HAP-1 (cell line): ENCODE data around the gene ABCA9.

ENCODE experiments used
- DNase-seq, 2 experiments: peaks; one replicate each; pipeline ENCODE4 v3.0.0-alpha.2; 2016 to 2020; ENCODE audit warnings: low spot score in 2 of 2
- H3K27me3 ChIP-seq: fragments of 250-450 bp; sonication (Bioruptor Pico); 2 replicates; pipeline ENCODE4 v1.5.1; 2020; ENCODE audit warnings: low read depth, mild to moderate bottlenecking, moderate library complexity
- H3K36me3 ChIP-seq: fragments of 250-450 bp; sonication (Bioruptor Pico); replicated peaks from 2 replicates; pipeline ENCODE4 v1.5.1; 2020; ENCODE audit warnings: mild to moderate bottlenecking
- H3K4me1 ChIP-seq: fragments of 250-450 bp; sonication (Bioruptor Pico); 2 replicates; pipeline ENCODE4 v1.5.1; 2020; ENCODE audit warnings: mild to moderate bottlenecking
- H3K4me3 ChIP-seq: fragments of 250-450 bp; sonication (Bioruptor Pico); 2 replicates; pipeline ENCODE4 v1.5.1; 2020; ENCODE audit warnings: mild to moderate bottlenecking, moderate library complexity
- H3K9me3 ChIP-seq: fragments of 250-450 bp; sonication (Bioruptor Pico); 2 replicates; pipeline ENCODE4 v1.5.1; 2020; ENCODE audit warnings: mild to moderate bottlenecking, moderate library complexity
- in situ Hi-C: fragments of 300-500 bp; cut with MboI; formaldehyde crosslinking; loops from 3 replicates; pipeline ENCODE4 v1.14.3; 2020; ENCODE audit warnings: low sequenced_read_pairs, inconsistent platforms, mixed read lengths

ABCA9 gene, protein sequence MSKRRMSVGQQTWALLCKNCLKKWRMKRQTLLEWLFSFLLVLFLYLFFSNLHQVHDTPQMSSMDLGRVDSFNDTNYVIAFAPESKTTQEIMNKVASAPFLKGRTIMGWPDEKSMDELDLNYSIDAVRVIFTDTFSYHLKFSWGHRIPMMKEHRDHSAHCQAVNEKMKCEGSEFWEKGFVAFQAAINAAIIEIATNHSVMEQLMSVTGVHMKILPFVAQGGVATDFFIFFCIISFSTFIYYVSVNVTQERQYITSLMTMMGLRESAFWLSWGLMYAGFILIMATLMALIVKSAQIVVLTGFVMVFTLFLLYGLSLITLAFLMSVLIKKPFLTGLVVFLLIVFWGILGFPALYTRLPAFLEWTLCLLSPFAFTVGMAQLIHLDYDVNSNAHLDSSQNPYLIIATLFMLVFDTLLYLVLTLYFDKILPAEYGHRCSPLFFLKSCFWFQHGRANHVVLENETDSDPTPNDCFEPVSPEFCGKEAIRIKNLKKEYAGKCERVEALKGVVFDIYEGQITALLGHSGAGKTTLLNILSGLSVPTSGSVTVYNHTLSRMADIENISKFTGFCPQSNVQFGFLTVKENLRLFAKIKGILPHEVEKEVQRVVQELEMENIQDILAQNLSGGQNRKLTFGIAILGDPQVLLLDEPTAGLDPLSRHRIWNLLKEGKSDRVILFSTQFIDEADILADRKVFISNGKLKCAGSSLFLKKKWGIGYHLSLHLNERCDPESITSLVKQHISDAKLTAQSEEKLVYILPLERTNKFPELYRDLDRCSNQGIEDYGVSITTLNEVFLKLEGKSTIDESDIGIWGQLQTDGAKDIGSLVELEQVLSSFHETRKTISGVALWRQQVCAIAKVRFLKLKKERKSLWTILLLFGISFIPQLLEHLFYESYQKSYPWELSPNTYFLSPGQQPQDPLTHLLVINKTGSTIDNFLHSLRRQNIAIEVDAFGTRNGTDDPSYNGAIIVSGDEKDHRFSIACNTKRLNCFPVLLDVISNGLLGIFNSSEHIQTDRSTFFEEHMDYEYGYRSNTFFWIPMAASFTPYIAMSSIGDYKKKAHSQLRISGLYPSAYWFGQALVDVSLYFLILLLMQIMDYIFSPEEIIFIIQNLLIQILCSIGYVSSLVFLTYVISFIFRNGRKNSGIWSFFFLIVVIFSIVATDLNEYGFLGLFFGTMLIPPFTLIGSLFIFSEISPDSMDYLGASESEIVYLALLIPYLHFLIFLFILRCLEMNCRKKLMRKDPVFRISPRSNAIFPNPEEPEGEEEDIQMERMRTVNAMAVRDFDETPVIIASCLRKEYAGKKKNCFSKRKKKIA (N-terminal part only)

DNA sequence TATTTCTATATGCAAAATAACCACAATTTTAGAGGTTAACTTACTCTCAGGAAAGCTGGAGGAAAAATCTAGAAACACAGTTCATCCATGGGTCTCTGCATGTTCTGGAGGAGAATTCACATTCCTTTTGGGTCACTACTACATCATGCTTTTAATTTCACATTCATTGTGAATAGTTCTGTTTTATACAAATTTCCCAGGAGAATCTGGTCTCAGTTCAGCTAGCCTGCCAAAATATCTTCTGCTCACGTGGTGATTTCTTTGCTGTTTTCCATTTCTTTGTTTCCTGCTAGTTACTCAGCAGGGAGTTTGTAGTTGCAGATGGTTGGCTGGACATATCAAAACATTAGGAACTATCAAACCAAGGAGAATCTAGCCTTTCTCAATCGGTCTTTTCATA, at the start of gene ABCA9:
TSS of gene ABCA9 (minus strand) at position 106 of the 400 bp plus-strand sequence. CDS start 9,801 bp downstream, outside the sequence.
- H3K9me3 ChIP-seq = no peaks in the 10 kb centered on the region
- H3K4me1 ChIP-seq = no peaks in the 10 kb centered on the region
- in situ Hi-C loops = no loop called here
- H3K27me3 ChIP-seq = no peaks in the 10 kb centered on the region
- H3K4me3 ChIP-seq = no peak within 1 kb of the TSS
- H3K36me3 ChIP-seq = no peaks in the 10 kb centered on the region
- DNase-seq = no peak

GRCh38 chr17:69105907-69106730, 45.4 kb upstream of the ABCA9 start:
- H3K27me3 ChIP-seq = no peaks in the 10 kb centered on the region
- H3K4me1 ChIP-seq = no peaks in the 10 kb centered on the region
- DNase-seq = no peak
- in situ Hi-C loops = no loop called here
- no peaks in the 10 kb centered on the region for H3K9me3 ChIP-seq
- no peaks in the 10 kb centered on the region for H3K36me3 ChIP-seq
- no peak overlapping the region for H3K4me3 ChIP-seq

DNA sequence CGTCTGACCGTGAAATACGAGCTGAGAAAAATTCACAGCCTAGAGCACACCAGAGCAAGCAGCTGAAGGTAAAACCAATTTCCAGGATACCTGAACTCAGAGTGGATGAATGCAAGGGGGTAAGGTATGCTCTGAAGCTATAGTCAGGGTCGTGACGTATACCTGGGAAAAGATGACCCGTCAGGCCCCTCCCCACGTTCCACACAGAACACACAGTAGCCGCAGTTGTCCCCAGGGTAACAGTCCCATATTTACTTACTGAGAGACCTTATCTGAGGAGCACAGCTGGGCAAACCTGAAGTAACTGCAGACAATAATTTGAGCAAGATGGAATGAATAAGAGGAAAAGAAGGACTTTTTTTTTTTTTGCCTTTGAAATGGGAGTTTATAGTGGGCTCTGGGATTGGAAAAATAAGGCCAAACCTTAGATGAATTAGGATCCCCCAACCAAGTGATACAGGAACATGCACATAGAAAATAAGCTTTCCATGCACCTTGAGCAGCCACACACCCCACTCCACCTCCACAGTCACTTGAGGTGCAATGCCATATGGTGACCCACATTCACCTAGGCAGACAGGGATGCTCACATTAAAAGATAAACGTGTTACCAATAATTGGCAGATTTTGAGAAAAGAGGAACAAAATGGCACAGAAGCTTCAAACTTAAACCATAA, 43.0 kb upstream of the ABCA9 start:
- DNase-seq = no peak
- in situ Hi-C loops = no loop called here
- H3K9me3 ChIP-seq = no peaks in the 10 kb centered on the region
- H3K4me3 ChIP-seq = no peak overlapping the region
- H3K4me1 ChIP-seq = no peaks in the 10 kb centered on the region
- no peaks in the 10 kb centered on the region for H3K27me3 ChIP-seq
- no peaks in the 10 kb centered on the region for H3K36me3 ChIP-seq

GRCh38 chr17:69098625-69099024, 37.9 kb upstream of the ABCA9 start:
- in situ Hi-C loops = no loop called here
- H3K27me3 ChIP-seq = no peaks in the 10 kb centered on the region
- no peaks in the 10 kb centered on the region for H3K4me1 ChIP-seq
- no peaks in the 10 kb centered on the region for H3K9me3 ChIP-seq
- no peak overlapping the region for H3K4me3 ChIP-seq
- no peaks in the 10 kb centered on the region for H3K36me3 ChIP-seq
- no peak for DNase-seq

GRCh38 chr17:69096541-69096940, 35.8 kb upstream of the ABCA9 start:
- no peaks in the 10 kb centered on the region for H3K9me3 ChIP-seq
- no peaks in the 10 kb centered on the region for H3K36me3 ChIP-seq
- no peak overlapping the region for H3K4me3 ChIP-seq
- H3K27me3 ChIP-seq = no peaks in the 10 kb centered on the region
- in situ Hi-C loops = no loop called here
- no peak for DNase-seq
- no peaks in the 10 kb centered on the region for H3K4me1 ChIP-seq

DNA sequence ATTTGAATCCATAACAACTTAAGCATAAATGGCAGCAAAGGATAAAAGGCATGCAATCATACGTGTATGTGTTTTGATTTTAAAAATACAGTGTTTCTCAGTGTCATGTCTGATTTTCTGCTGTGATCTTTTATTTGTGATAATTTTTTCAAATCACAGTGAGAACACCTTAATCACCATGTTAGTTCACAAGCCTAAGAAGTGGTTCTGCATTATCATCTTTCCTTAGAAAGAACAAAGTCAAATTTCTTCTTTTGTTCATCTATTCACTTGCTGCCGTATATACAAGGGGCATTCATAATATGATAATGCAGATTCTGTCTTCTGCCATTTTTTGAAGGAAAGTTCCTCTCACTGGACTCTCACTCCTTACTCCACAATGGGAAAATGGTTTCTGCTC, 33.3 kb upstream of the ABCA9 start:
- in situ Hi-C loops = no loop called here
- Histone ChIP-seq H3K4me3 (no peak overlapping the region), H3K4me1 (no peaks in the 10 kb centered on the region), H3K9me3 (no peaks in the 10 kb centered on the region), H3K36me3 (no peaks in the 10 kb centered on the region), H3K27me3 (no peaks in the 10 kb centered on the region)
- DNase-seq = no peak

DNA sequence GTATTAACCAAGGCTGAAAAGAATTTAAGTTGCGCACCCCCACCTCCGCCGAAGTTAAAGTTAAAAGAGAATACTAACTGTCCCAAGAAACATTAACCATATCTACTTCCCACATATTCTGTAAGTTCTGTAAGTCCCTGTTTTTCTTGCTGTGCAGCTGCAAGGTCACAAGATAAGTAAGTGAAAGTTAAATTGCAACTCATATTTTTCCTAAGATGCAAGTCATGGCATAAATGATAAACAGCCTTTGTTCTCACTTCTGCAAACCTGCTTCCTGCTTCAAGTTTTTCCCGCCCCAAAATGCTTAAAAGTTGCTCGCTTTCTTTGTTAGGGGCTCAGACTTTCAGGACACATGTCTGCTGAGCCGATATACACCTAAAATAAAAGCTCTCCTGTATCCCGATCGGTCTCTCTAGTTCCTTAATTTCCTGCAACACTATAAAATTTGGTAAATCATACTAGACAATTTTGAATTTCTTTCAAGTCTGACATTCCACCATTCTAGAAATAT, 32.6 kb upstream of the ABCA9 start:
- Histone ChIP-seq H3K4me3 (no peak overlapping the region), H3K9me3 (no peaks in the 10 kb centered on the region), H3K27me3 (no peaks in the 10 kb centered on the region), H3K4me1 (no peaks in the 10 kb centered on the region), H3K36me3 (no peaks in the 10 kb centered on the region)
- in situ Hi-C loops = no loop called here
- no peak for DNase-seq

DNA sequence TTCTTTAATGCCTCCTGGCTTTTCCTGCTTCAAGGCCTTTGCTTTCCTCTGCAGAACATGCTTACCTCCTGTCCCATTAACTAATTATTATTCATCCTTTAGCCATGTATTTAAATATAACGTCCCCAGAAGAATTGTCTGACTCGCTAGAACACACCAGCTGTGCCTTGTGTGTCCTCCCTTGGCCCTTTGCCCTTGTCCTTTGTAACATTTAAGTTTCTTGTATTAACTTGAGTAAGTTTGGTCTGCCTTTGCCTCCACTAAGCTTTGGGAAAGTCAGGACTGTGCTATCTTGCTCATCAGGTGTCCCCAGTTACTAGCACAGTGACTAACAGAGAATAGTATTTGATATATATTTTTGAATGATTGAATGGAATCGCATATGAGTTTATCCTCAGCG, 29.6 kb upstream of the ABCA9 start:
- no peak overlapping the region for H3K4me3 ChIP-seq
- DNase-seq = no peak
- in situ Hi-C loops = no loop called here

DNA sequence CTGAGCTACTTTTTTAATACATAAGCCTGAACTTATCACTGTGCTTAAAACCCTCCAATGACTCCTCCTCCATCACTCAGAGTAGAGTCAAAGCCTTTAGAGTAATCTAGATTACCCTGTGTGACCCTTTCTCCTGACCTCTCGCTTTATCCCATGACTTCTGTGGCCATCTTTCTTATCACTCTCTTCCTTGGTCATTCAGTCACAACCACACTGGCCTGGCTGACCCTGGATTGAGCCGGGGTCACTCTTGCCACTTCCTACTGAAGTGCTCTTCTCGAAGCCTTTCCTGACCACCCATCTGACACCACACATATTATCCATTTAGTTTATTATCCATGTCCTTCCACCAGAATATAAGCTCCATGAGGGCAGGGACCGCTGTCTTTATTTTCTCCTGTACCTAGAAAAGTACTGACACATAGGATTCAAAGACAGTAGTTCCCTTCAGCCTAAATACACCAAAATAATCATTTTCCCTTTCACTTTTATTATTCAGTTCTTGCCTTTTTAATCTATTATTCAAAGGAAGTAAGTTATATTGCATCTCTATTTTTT, 28.0 kb upstream of the ABCA9 start:
- Histone ChIP-seq H3K36me3 (no peaks in the 10 kb centered on the region), H3K27me3 (no peaks in the 10 kb centered on the region), H3K9me3 (no peaks in the 10 kb centered on the region), H3K4me1 (no peaks in the 10 kb centered on the region), H3K4me3 (no peak overlapping the region)
- DNase-seq = no peak
- in situ Hi-C loops = no loop called here

More for the DNA sequence above, 29.6 kb upstream of the ABCA9 start:
- Histone ChIP-seq H3K4me1 (no peaks in the 10 kb centered on the region), H3K36me3 (no peaks in the 10 kb centered on the region), H3K9me3 (no peaks in the 10 kb centered on the region), H3K27me3 (no peaks in the 10 kb centered on the region)

DNA sequence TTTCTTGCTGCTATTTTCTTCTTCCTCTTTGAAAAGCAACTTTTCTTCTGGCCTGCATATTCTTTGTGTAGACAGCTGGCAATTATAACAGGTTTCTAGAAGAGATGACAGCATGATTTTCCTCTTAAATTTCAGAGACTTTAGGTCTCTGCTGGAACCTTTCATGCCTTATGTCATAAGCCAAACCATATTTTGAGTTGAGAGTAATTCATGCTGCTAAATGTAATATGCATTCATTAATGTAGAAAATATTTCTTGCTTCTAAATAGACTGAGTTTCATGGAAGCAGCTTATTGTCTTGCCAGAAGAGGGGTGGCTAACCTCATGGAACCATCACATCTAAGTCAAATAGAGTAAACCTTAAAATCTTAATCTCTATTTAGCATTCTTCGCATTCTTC, 25.9 kb upstream of the ABCA9 start:
- Histone ChIP-seq H3K9me3 (no peaks in the 10 kb centered on the region), H3K4me1 (no peaks in the 10 kb centered on the region), H3K4me3 (no peak overlapping the region), H3K27me3 (no peaks in the 10 kb centered on the region), H3K36me3 (no peaks in the 10 kb centered on the region)
- in situ Hi-C loops = no loop called here
- no peak for DNase-seq

DNA sequence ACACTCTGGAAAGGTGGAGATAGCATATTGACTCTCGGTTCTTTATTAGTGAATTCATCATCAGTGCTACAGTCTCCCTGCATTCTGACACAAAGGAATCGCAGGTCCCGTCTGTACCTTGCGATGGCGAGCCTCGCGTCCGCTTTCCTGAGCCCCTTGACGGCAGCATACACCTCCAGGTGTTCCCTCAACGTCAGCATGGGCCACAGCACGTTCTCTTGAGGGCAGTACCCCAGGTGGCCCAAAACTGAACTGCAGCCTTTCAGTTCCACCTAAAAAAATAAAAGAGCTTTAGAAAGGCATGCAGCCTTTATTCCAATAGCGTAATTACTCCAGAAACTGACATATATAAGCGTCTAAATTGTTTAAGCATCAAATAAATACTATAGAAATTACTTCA, 24.2 kb upstream of the ABCA9 start:
- Histone ChIP-seq H3K4me1 (no peaks in the 10 kb centered on the region), H3K9me3 (no peaks in the 10 kb centered on the region), H3K36me3 (no peaks in the 10 kb centered on the region), H3K27me3 (no peaks in the 10 kb centered on the region), H3K4me3 (no peak overlapping the region)
- peak in 1 of 2 experiments; percentile 11 for DNase-seq
- in situ Hi-C loops = no loop called here

GRCh38 chr17:69082696-69083095, 22.0 kb upstream of the ABCA9 start:
- in situ Hi-C loops = no loop called here
- DNase-seq = no peak
- Histone ChIP-seq H3K36me3 (no peaks in the 10 kb centered on the region), H3K4me3 (no peak overlapping the region), H3K4me1 (no peaks in the 10 kb centered on the region), H3K9me3 (no peaks in the 10 kb centered on the region), H3K27me3 (no peaks in the 10 kb centered on the region)
